Chondrocyte (in vitro differentiated cells): ENCODE measurements around the gene CLASP1. TPM values are rescaled to one million over a fixed set of nuclear protein-coding genes. Genes with fewer than 3 reads are reported as not detected.

Source experiments
- DNase-seq: peaks from one replicate; pipeline ENCODE4 v3.0.0; 2021; ENCODE audit warnings: mixed read lengths, low spot score
- H3K27ac Mint-ChIP-seq: one replicate; pipeline ENCODE4 v1.8.0; 2021; ENCODE audit warnings: mild to moderate bottlenecking, moderate library complexity, mixed read lengths; ENCODE audit not compliant: unreplicated experiment
- H3K27me3 Mint-ChIP-seq: 2 replicates; pipeline ENCODE4 v1.8.0; 2021; ENCODE audit warnings: low read depth, mixed read lengths
- H3K36me3 Mint-ChIP-seq: 2 replicates; pipeline ENCODE4 v1.8.0; 2021; ENCODE audit warnings: low read depth, mixed read lengths
- H3K4me1 Mint-ChIP-seq: 2 replicates; pipeline ENCODE4 v1.8.0; 2021; ENCODE audit warnings: low read depth, mild to moderate bottlenecking, mixed read lengths
- H3K4me3 Mint-ChIP-seq: one replicate; pipeline ENCODE4 v1.8.0; 2021; ENCODE audit warnings: mild to moderate bottlenecking, moderate library complexity, mixed read lengths; ENCODE audit not compliant: unreplicated experiment
- H3K9me3 Mint-ChIP-seq: 2 replicates; pipeline ENCODE4 v1.8.0; 2021; ENCODE audit warnings: low read depth, mixed read lengths
- CTCF ChIP-seq: fragments of 200-600 bp; sonication (generic); IDR thresholded peaks from 2 replicates; pipeline ENCODE4 v1.5.0; 2021; ENCODE audit warnings: antibody characterized with exemption, mild to moderate bottlenecking, moderate library complexity
- total RNA-seq: library from RNA; stranded (reverse); gene quantifications from 3 replicates; pipeline ENCODE4 v1.2.1, GENCODE V29; 2021

Gene CLASP1
- total RNA-seq, 1 donor from 2014 or later, result 56.0 TPM

DNA sequence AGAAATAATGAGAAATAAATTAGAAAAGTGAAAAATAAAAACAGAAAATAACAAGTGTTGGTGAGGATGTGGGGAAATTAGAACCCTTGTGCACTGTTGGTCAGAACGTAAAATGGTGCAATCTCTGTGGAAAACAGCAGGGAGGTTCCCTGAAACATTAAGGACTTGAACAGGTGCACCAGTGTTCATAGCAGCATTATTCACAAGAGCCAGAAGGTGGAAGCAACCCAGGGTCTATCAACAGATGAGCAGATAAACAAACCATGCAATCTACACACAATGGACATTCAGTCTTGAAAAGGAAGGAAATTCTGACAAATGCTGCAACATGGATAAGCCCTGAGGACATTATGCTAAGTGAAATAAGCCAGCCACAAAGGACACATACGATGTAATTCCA lies 306.1 kb downstream of the CLASP1 start:
- TF ChIP-seq CTCF, result no peak
- DNase-seq, result no peak
- Mint-ChIP-seq H3K4me1 (no peaks in the 10 kb centered on the region), H3K9me3 (no peaks in the 10 kb centered on the region), H3K4me3 (no peak overlapping the region), H3K27me3 (no peaks in the 10 kb centered on the region), H3K27ac (no peak overlapping the region), H3K36me3 (peaks cover 41% of the 10 kb centered on the region)

DNA sequence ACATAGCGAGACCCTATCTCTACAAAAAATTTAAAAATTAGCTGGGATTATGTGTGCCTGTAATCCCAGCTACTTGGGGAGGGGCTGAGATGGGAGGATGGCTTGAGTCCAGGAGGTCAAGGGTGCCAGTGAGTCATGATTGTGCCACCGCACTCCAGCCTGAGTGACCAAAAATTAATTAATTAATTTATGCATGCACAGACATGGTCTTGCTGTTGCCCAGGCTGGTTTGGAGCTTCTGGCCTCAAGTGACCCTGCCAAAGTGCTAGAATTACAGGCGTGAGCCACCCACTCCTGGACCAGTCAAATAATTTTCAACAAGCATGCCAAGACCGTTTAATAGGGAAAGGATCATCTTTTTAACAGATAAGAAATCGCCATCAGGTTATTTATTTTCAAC lies 306.5 kb downstream of the CLASP1 start:
- no peak overlapping the region for H3K4me3 Mint-ChIP-seq
- no peaks in the 10 kb centered on the region for H3K4me1 Mint-ChIP-seq
- H3K27ac Mint-ChIP-seq, result no peak overlapping the region
- no peak for DNase-seq
- no peaks in the 10 kb centered on the region for H3K27me3 Mint-ChIP-seq
- no peaks in the 10 kb centered on the region for H3K9me3 Mint-ChIP-seq
- no peak for TF ChIP-seq CTCF
- H3K36me3 Mint-ChIP-seq, result peaks cover 38% of the 10 kb centered on the region

DNA sequence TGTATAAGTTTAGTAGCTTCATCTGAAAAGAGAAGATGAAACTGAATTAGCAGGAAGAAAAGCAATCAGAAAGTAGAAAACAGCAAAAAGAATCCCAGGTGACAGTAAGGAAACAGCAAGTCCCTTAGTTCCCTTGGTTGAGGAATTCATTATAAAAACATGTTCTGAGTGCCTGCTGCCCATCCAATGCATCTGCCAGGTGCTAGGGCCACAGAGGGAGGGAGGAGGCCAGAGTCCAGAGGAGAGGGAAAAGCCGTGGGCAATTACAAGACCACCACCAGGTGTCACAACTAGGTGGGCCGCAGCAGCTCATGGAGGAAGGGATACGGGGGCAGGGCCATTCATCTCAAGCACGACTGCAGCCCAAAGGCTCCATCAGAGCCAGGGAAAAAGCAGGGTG lies 308.3 kb downstream of the CLASP1 start:
- Mint-ChIP-seq H3K27ac (no peak overlapping the region), H3K27me3 (no peaks in the 10 kb centered on the region), H3K36me3 (peaks cover 25% of the 10 kb centered on the region)

GRCh38 chr2:121338281-121338680 lies 311.0 kb downstream of the CLASP1 start:
- Mint-ChIP-seq H3K36me3 (peaks cover 17% of the 10 kb centered on the region), H3K4me1 (no peaks in the 10 kb centered on the region), H3K4me3 (no peak overlapping the region), H3K27me3 (no peaks in the 10 kb centered on the region), H3K9me3 (no peaks in the 10 kb centered on the region), H3K27ac (no peak overlapping the region)
- no peak for TF ChIP-seq CTCF
- no peak for DNase-seq

More for the DNA sequence above, 308.3 kb downstream of the CLASP1 start:
- no peak for DNase-seq
- Mint-ChIP-seq H3K4me3 (no peak overlapping the region), H3K9me3 (no peaks in the 10 kb centered on the region), H3K4me1 (no peaks in the 10 kb centered on the region)
- TF ChIP-seq CTCF, result no peak

GRCh38 chr2:121336528-121337294 lies 312.6 kb downstream of the CLASP1 start:
- Mint-ChIP-seq H3K9me3 (no peaks in the 10 kb centered on the region), H3K27ac (no peak overlapping the region), H3K27me3 (no peaks in the 10 kb centered on the region), H3K4me1 (no peaks in the 10 kb centered on the region), H3K36me3 (peaks cover 15% of the 10 kb centered on the region), H3K4me3 (no peak overlapping the region)
- DNase-seq, result no peak
- no peak for TF ChIP-seq CTCF
